SU-DHL-6 (cell line): ENCODE results near the gene TMEM141.

ENCODE experiments used
- H2AFZ ChIP-seq: fragments of 200-600 bp; sonication (generic); 2 replicates; pipeline ENCODE4 v1.6.1; 2014; ENCODE audit warnings: low read depth, mild to moderate bottlenecking, moderate library complexity, mixed read lengths, antibody characterized with exemption, low read length; ENCODE audit not compliant: severe bottlenecking
- H3F3A ChIP-seq: fragments of 200-600 bp; shearing (Covaris generic); 2 replicates; pipeline ENCODE4 v1.6.0; 2016; ENCODE audit warnings: antibody characterized with exemption, mild to moderate bottlenecking; ENCODE audit not compliant: insufficient read depth
- H3K27ac ChIP-seq: fragments of 200-600 bp; sonication (generic); 2 replicates; pipeline ENCODE4 v1.5.1; 2016; ENCODE audit warnings: low read depth, mild to moderate bottlenecking, low read length, moderate library complexity, mixed read lengths
- H3K27me3 ChIP-seq: fragments of 200-600 bp; sonication (generic), shearing (Covaris generic); 2 replicates; pipeline ENCODE4 v1.6.0; 2014; ENCODE audit warnings: mild to moderate bottlenecking, low read length
- H3K36me3 ChIP-seq: fragments of 200-600 bp; sonication (generic); 2 replicates; pipeline ENCODE4 v1.6.1; 2014; ENCODE audit warnings: mild to moderate bottlenecking, low read length, mixed read lengths
- H3K4me2 ChIP-seq: fragments of 300-600, 200-600 bp; shearing (Covaris generic), sonication (generic); 2 replicates; pipeline ENCODE4 v1.6.0; 2014; ENCODE audit warnings: low read length, low read depth, mild to moderate bottlenecking; ENCODE audit not compliant: poor library complexity, severe bottlenecking
- H3K4me3 ChIP-seq: fragments of 200-600 bp; sonication (generic); 2 replicates; pipeline ENCODE4 v1.5.1; 2014; ENCODE audit warnings: antibody characterized with exemption, low read length, mild to moderate bottlenecking, mixed read lengths; ENCODE audit not compliant: insufficient read depth, poor library complexity, severe bottlenecking
- H3K79me2 ChIP-seq: fragments of 200-600 bp; sonication (generic); 2 replicates; pipeline ENCODE4 v1.6.1; 2014; ENCODE audit warnings: mild to moderate bottlenecking, low read length, moderate library complexity; ENCODE audit not compliant: insufficient read depth
- H3K9ac ChIP-seq: fragments of 200-600 bp; sonication (generic); 2 replicates; pipeline ENCODE4 v1.7.0; 2014; ENCODE audit warnings: mild to moderate bottlenecking, low read length
- H3K9me2 ChIP-seq: fragments of 200-600 bp; sonication (generic); replicated peaks from 2 replicates; pipeline ENCODE4 v1.6.1; 2014; ENCODE audit warnings: low read length; ENCODE audit not compliant: insufficient read depth
- H3K9me3 ChIP-seq: fragments of 200-600 bp; sonication (generic); 2 replicates; pipeline ENCODE4 v1.6.1; 2014; ENCODE audit warnings: low read length, mixed read lengths; ENCODE audit not compliant: insufficient read depth
- H4K20me1 ChIP-seq: fragments of 200-600 bp; sonication (generic); 2 replicates; pipeline ENCODE4 v1.6.1; 2014; ENCODE audit warnings: low read depth, mild to moderate bottlenecking, antibody characterized with exemption, low read length, moderate library complexity, mixed read lengths
- CTCF ChIP-seq: fragments of 200-600 bp; sonication (generic); IDR thresholded peaks from one replicate; pipeline ENCODE4 v1.5.1; 2017; ENCODE audit warnings: antibody characterized with exemption, mild to moderate bottlenecking, low read length, moderate library complexity; ENCODE audit not compliant: insufficient read depth, poor library complexity, severe bottlenecking
- EZH2phosphoT487 ChIP-seq: fragments of 200-600 bp; sonication (generic), shearing (Covaris generic); conservative IDR thresholded peaks from 2 replicates; pipeline ENCODE4 v1.6.1; 2018; ENCODE audit warnings: mild to moderate bottlenecking, antibody characterized with exemption, low read length, moderate library complexity, mixed read lengths

TMEM141 gene

GRCh38 chr9:136815422-136815782 is 24.3 kb downstream of the TMEM141 start:
- Histone ChIP-seq H3K79me2 (peaks cover 82% of the 10 kb centered on the region), H3K9ac (no peak overlapping the region), H3K27me3 (no peaks in the 10 kb centered on the region), H4K20me1 (0 out of 2 replicates have a peak, but pooled peaks cover 3% of the 10 kb centered on the region), H3K9me3 (no peaks in the 10 kb centered on the region), H3K4me3 (no peak overlapping the region), H3K4me2 (no peak overlapping the region), H3F3A (no peaks in the 10 kb centered on the region; the same call in 1 of the 2 replicates), H2AFZ (no peak overlapping the region), H3K36me3 (peaks cover 5% of the 10 kb centered on the region), H3K27ac (no peak overlapping the region), H3K9me2 (no peaks in the 10 kb centered on the region)
- no peak for TF ChIP-seq CTCF
- no peak for TF ChIP-seq EZH2phosphoT487

DNA sequence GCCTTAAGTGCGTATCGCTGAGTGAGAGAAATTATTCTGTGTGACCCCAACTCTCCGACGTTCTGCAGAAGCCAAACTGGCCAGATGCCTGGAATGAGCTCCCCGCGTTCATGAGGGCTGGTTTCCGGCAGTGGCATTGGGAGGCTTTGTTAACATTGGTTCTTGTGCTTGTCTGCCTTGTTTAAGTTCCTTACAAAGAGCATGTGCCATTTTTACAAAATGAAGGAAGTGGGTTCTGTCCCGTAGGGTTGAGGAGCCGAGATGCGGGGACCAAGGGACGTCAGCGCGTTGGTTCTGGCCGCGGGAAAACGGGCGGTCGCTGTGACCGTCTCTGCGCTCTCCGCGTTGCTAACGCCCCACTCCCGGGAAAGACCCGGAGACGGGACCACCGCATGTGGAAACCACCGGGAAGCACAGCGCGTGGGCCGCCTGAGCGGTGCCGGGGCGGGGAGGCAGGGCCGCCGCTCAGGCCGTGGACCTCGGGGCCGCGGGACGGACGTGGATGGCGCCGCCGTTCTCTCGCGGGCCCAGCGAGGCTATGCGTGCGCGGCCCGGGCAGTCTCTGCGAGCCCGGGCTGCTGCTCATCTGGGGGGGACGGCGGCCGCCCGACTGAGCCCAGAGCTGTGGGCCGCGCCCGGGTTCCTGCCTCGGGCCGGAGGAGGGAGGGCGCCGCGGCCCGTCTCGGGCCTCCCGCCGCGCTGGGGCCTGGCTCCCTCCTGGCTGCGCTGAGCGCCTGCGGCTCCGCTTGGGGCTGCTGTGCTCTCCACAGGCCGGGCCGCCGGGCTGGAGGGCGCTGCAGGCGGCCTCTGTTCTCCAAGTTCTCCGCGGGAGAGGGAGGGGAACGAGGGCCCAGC is 30.1 kb downstream of the TMEM141 start:
- H3K4me3 ChIP-seq = no peak overlapping the region
- no peaks in the 10 kb centered on the region for H3K27me3 ChIP-seq
- H3K27ac ChIP-seq = no peak overlapping the region
- H3K36me3 ChIP-seq = no peaks in the 10 kb centered on the region; the same call in 1 of the 2 replicates
- H3K79me2 ChIP-seq = peaks cover 35% of the 10 kb centered on the region
- no peaks in the 10 kb centered on the region for H3K9me2 ChIP-seq
- TF ChIP-seq CTCF (no peak), EZH2phosphoT487 (no peak)
- H3K9ac ChIP-seq = no peak overlapping the region
- 0 out of 2 replicates have a peak, but pooled peaks cover 3% of the 10 kb centered on the region for H4K20me1 ChIP-seq
- H2AFZ ChIP-seq = no peak overlapping the region
- no peak overlapping the region for H3K4me2 ChIP-seq
- no peaks in the 10 kb centered on the region for H3K9me3 ChIP-seq
- no peaks in the 10 kb centered on the region; the same call in 1 of the 2 replicates for H3F3A ChIP-seq

DNA sequence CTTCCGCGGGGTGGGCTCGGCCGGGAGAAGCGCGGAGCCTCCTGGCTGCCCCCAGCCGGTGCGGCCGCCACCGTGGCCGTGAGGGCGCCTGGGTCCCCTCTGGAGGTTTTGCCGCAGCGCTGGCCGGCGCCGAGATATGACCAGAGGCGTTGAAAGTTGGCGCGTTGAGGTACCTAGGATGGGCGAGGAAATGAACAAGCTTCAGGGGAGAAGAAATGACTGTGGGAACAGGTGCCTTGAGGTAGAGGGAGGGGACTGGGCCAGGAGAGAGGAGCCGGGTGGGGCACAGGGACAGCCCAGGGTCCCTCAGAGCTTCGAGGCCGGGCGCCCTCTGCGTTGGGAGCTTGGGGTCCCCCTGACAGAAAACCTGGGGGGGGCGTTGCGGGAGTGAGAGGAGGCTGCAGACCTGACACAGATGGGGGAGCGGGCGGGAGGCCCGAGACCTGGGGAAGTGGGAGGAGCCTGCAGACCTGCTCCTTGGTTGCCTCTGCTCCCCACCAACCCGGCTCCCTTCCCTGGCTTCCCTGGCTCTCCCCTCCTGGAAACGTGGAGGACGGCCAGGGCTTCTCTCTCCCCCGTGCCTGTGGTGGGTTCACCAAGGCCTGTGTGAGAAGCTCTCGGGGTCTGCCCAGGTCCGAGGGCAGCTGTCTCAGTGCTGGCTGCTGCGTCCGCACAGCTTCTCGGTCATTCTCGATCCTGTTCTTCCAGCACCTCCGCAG is 30.8 kb downstream of the TMEM141 start:
- no peak overlapping the region for H3K27ac ChIP-seq
- H3K9me2 ChIP-seq = no peaks in the 10 kb centered on the region
- no peaks in the 10 kb centered on the region; the same call in 1 of the 2 replicates for H3K36me3 ChIP-seq
- H3K9ac ChIP-seq = no peak overlapping the region
- no peak overlapping the region for H2AFZ ChIP-seq
- no peak overlapping the region for H3K4me3 ChIP-seq
- H4K20me1 ChIP-seq = 0 out of 2 replicates have a peak, but pooled peaks cover 3% of the 10 kb centered on the region
- no peak overlapping the region for H3K4me2 ChIP-seq
- no peaks in the 10 kb centered on the region for H3K9me3 ChIP-seq
- TF ChIP-seq EZH2phosphoT487 (no peak), CTCF (no peak)
- H3K27me3 ChIP-seq = no peaks in the 10 kb centered on the region
- peaks cover 27% of the 10 kb centered on the region for H3K79me2 ChIP-seq
- no peaks in the 10 kb centered on the region; the same call in 1 of the 2 replicates for H3F3A ChIP-seq
